Neural cell (in vitro differentiated cells): ENCODE measurements around the gene CRACR2B.
A peak's percentile ranks its signal among the peaks of the same experiment; 100 is the strongest.

Experiments
- EP300 ChIP-seq: fragments of 450-650 bp; conservative IDR thresholded peaks from 2 replicates; pipeline ENCODE4 v1.6.1; 2014; ENCODE audit warnings: antibody characterized with exemption, mild to moderate bottlenecking, moderate library complexity; ENCODE audit not compliant: poor library complexity, severe bottlenecking
- EZH2 ChIP-seq: fragments of 200-600, 300-800 bp; shearing (Covaris generic), sonication (generic); IDR thresholded peaks from 2 replicates; pipeline ENCODE4 v1.6.1; 2014; ENCODE audit warnings: antibody characterized with exemption, low read length, borderline replicate concordance, mild to moderate bottlenecking; ENCODE audit not compliant: insufficient read depth, poor library complexity, severe bottlenecking
- MXI1 ChIP-seq: fragments of 450-650 bp; conservative IDR thresholded peaks from 2 replicates; pipeline ENCODE4 v1.6.1; 2014; ENCODE audit warnings: antibody characterized with exemption, mild to moderate bottlenecking; ENCODE audit not compliant: poor library complexity, severe bottlenecking
- POLR2AphosphoS5 ChIP-seq: IDR thresholded peaks from 2 replicates; pipeline ENCODE4 v1.6.1; 2012
- RAD21 ChIP-seq: fragments of 450-650 bp; conservative IDR thresholded peaks from 2 replicates; pipeline ENCODE4 v1.6.1; 2014; ENCODE audit warnings: antibody characterized with exemption, mild to moderate bottlenecking, moderate library complexity
- TAF1 ChIP-seq: IDR thresholded peaks from 2 replicates; pipeline ENCODE4 v1.6.1; 2012; ENCODE audit warnings: low read depth
- TF ChIP-seq, protein P1 (sequence below): fragments of 450-650 bp; IDR thresholded peaks from 2 replicates; pipeline ENCODE4 v1.5.1; 2014; ENCODE audit warnings: antibody characterized with exemption, mild to moderate bottlenecking, moderate library complexity; ENCODE audit not compliant: poor library complexity, severe bottlenecking
- TF ChIP-seq, protein P2 (sequence below): IDR thresholded peaks from 2 replicates; pipeline ENCODE4 v1.6.1; 2012; ENCODE audit warnings: borderline replicate concordance

DNA sequence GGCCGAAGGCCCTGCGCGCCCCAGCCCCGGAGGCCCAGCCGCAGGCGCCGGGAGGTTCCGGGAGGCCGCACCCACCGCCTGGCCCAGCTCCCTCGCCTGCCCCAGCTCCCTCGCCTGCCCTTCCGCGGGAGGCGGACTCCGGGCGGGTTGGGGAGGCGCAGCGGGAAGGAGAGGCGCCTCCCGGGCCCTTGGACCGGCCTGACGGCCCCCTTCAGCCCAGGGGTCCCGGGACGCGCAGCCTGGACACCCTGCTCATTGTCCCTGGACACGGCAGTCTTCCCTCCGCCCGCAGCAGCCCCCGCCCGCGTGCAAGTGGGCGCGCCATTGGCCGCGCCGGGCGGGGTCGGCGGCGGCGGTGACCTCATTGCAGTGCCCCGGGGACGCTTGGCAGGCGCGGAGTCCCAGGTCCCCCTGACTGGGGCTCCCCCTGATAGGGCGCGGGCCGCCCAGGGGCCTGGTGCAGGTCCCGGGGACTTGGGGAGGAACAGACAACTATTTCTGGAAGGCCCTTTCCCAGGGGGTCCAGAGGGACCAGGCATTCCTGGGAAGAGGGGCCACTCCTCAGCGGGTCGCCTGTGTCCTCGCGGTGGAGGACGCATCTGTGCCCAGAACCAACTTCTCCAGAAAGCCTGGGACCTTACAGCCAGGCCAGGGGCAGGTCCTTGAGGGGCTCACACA, 5.5 kb downstream of the CRACR2B start:
- TF ChIP-seq POLR2AphosphoS5 (peak; percentile 37), TAF1 (no peak), EZH2 (no peak), RAD21 (peak; percentile 10), EP300 (no peak), MXI1 (peak; percentile 34)
- TF ChIP-seq, protein P1, sequence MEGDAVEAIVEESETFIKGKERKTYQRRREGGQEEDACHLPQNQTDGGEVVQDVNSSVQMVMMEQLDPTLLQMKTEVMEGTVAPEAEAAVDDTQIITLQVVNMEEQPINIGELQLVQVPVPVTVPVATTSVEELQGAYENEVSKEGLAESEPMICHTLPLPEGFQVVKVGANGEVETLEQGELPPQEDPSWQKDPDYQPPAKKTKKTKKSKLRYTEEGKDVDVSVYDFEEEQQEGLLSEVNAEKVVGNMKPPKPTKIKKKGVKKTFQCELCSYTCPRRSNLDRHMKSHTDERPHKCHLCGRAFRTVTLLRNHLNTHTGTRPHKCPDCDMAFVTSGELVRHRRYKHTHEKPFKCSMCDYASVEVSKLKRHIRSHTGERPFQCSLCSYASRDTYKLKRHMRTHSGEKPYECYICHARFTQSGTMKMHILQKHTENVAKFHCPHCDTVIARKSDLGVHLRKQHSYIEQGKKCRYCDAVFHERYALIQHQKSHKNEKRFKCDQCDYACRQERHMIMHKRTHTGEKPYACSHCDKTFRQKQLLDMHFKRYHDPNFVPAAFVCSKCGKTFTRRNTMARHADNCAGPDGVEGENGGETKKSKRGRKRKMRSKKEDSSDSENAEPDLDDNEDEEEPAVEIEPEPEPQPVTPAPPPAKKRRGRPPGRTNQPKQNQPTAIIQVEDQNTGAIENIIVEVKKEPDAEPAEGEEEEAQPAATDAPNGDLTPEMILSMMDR: no peak
- TF ChIP-seq, protein P2, sequence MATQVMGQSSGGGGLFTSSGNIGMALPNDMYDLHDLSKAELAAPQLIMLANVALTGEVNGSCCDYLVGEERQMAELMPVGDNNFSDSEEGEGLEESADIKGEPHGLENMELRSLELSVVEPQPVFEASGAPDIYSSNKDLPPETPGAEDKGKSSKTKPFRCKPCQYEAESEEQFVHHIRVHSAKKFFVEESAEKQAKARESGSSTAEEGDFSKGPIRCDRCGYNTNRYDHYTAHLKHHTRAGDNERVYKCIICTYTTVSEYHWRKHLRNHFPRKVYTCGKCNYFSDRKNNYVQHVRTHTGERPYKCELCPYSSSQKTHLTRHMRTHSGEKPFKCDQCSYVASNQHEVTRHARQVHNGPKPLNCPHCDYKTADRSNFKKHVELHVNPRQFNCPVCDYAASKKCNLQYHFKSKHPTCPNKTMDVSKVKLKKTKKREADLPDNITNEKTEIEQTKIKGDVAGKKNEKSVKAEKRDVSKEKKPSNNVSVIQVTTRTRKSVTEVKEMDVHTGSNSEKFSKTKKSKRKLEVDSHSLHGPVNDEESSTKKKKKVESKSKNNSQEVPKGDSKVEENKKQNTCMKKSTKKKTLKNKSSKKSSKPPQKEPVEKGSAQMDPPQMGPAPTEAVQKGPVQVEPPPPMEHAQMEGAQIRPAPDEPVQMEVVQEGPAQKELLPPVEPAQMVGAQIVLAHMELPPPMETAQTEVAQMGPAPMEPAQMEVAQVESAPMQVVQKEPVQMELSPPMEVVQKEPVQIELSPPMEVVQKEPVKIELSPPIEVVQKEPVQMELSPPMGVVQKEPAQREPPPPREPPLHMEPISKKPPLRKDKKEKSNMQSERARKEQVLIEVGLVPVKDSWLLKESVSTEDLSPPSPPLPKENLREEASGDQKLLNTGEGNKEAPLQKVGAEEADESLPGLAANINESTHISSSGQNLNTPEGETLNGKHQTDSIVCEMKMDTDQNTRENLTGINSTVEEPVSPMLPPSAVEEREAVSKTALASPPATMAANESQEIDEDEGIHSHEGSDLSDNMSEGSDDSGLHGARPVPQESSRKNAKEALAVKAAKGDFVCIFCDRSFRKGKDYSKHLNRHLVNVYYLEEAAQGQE: no peak
